WTC11 (cell line): Measurements from ENCODE around the gene PTPRN2. TPM values are rescaled to one million over a fixed set of nuclear protein-coding genes. Genes with fewer than 3 reads are reported as not detected.

Source experiments
- ATAC-seq: fragments of 200-7000 bp; cut with Tn5 transposase; 2 replicates; pipeline ENCODE4 v1.10.0; 2021; ENCODE audit warnings: mild to moderate bottlenecking, moderate library complexity
- CTCF ChIA-PET: fragments of 300-600 bp; sonication (Branson Sonifier 250); formaldehyde crosslinking; loops from one replicate; lab custom pipeline; 2021; ENCODE audit warnings: antibody characterized with exemption; lab: Charles Lee
- POLR2A ChIA-PET: fragments of 350-600 bp; sonication (Branson Sonifier 250); formaldehyde crosslinking; loops from one replicate; lab custom pipeline; 2021; ENCODE audit warnings: antibody characterized with exemption; lab: Charles Lee
- DNase-seq: peaks from one replicate; pipeline ENCODE4 v3.0.0; 2021; ENCODE audit warnings: low spot score
- H3K27ac Mint-ChIP-seq: 2 replicates; pipeline ENCODE4 v1.8.0; 2021; ENCODE audit warnings: mixed read lengths
- H3K27me3 Mint-ChIP-seq: 2 replicates; pipeline ENCODE4 v1.8.0; 2021; ENCODE audit warnings: low read depth, mild to moderate bottlenecking, moderate library complexity, mixed read lengths
- H3K36me3 Mint-ChIP-seq: 2 replicates; pipeline ENCODE4 v1.8.0; 2021; ENCODE audit warnings: mixed read lengths
- H3K4me1 Mint-ChIP-seq: 2 replicates; pipeline ENCODE4 v1.8.0; 2022; ENCODE audit warnings: mixed read lengths
- H3K4me3 Mint-ChIP-seq: 2 replicates; pipeline ENCODE4 v1.8.0; 2021; ENCODE audit warnings: mild to moderate bottlenecking, moderate library complexity, mixed read lengths
- H3K9me3 Mint-ChIP-seq: 2 replicates; pipeline ENCODE4 v1.8.0; 2021; ENCODE audit warnings: mixed read lengths
- FOXK1 ChIP-seq: sonication (generic); formaldehyde crosslinking; IDR thresholded peaks from 2 replicates; pipeline ENCODE4 v1.8.0; 2022; ENCODE audit warnings: mild to moderate bottlenecking, moderate library complexity, missing genetic modification reagents
- GTF2I ChIP-seq: fragments of 250-450 bp; sonication (Bioruptor Pico); conservative IDR thresholded peaks from 2 replicates; pipeline ENCODE4 v1.4.0; 2021; ENCODE audit warnings: mild to moderate bottlenecking
- IRF2 ChIP-seq: sonication (generic); formaldehyde crosslinking; IDR thresholded peaks from 2 replicates; pipeline ENCODE4 v1.8.0; 2022; ENCODE audit warnings: low read depth, missing genetic modification reagents, borderline replicate concordance
- NFATC4 ChIP-seq: fragments of 250-450 bp; sonication (Bioruptor Pico); IDR thresholded peaks from 2 replicates; pipeline ENCODE4 v1.9.0; 2021; ENCODE audit warnings: mild to moderate bottlenecking
- NFYB ChIP-seq: sonication (generic); formaldehyde crosslinking; conservative IDR thresholded peaks from 2 replicates; pipeline ENCODE4 v1.8.0; 2022; ENCODE audit warnings: low read depth, missing genetic modification reagents
- NR3C1 ChIP-seq: sonication (generic); formaldehyde crosslinking; conservative IDR thresholded peaks from 2 replicates; pipeline ENCODE4 v1.8.1; 2023; ENCODE audit warnings: low read depth, mild to moderate bottlenecking, missing genetic modification reagents
- ZNF232 ChIP-seq: sonication (generic); formaldehyde crosslinking; IDR thresholded peaks from 2 replicates; pipeline ENCODE4 v1.8.0; 2022; ENCODE audit warnings: mild to moderate bottlenecking, missing genetic modification reagents
- ZNF416 ChIP-seq: fragments of 250-450 bp; sonication (Bioruptor Pico); IDR thresholded peaks from 2 replicates; pipeline ENCODE4 v1.9.0; 2021; ENCODE audit warnings: mild to moderate bottlenecking, inconsistent platforms
- total RNA-seq: library from RNA; stranded (reverse); gene quantifications from 3 replicates; pipeline ENCODE4 v1.2.3, GENCODE V29; 2021
- TF ChIP-seq, protein P1 (sequence below): fragments of 250-450 bp; sonication (Bioruptor Pico); IDR thresholded peaks from 2 replicates; pipeline ENCODE4 v2.1.2; 2022; ENCODE audit warnings: mild to moderate bottlenecking, moderate library complexity
- TF ChIP-seq, protein P2 (sequence below): fragments of 250-450 bp; sonication (Bioruptor Pico); IDR thresholded peaks from 2 replicates; pipeline ENCODE4 v1.9.0; 2021; ENCODE audit warnings: mild to moderate bottlenecking, borderline replicate concordance
- TF ChIP-seq, protein P3 (sequence below): fragments of 250-450 bp; sonication (Bioruptor Pico); IDR thresholded peaks from 2 replicates; pipeline ENCODE4 v1.9.0; 2021; ENCODE audit warnings: moderate library complexity, mild to moderate bottlenecking, inconsistent platforms, borderline replicate concordance
- TF ChIP-seq, protein P4 (sequence below): sonication (generic); formaldehyde crosslinking; IDR thresholded peaks from 2 replicates; pipeline ENCODE4 v1.8.1; 2023; ENCODE audit warnings: mild to moderate bottlenecking, missing genetic modification reagents, moderate library complexity
- TF ChIP-seq, protein P5 (sequence below): sonication (generic); formaldehyde crosslinking; IDR thresholded peaks from 2 replicates; pipeline ENCODE4 v1.8.1; 2022; ENCODE audit warnings: low read depth, mild to moderate bottlenecking, moderate library complexity, missing genetic modification reagents, borderline replicate concordance
- TF ChIP-seq, protein P6 (sequence below): sonication (generic); formaldehyde crosslinking; IDR thresholded peaks from 2 replicates; pipeline ENCODE4 v1.8.0; 2022; ENCODE audit warnings: mild to moderate bottlenecking, missing genetic modification reagents
- TF ChIP-seq, protein P7 (sequence below): fragments of 250-450 bp; sonication (Bioruptor Pico); IDR thresholded peaks from 2 replicates; pipeline ENCODE4 v1.9.0; 2021; ENCODE audit warnings: mild to moderate bottlenecking

PTPRN2 gene
- total RNA-seq, 1 experiment from 2014 or later: 4.7 TPM

DNA sequence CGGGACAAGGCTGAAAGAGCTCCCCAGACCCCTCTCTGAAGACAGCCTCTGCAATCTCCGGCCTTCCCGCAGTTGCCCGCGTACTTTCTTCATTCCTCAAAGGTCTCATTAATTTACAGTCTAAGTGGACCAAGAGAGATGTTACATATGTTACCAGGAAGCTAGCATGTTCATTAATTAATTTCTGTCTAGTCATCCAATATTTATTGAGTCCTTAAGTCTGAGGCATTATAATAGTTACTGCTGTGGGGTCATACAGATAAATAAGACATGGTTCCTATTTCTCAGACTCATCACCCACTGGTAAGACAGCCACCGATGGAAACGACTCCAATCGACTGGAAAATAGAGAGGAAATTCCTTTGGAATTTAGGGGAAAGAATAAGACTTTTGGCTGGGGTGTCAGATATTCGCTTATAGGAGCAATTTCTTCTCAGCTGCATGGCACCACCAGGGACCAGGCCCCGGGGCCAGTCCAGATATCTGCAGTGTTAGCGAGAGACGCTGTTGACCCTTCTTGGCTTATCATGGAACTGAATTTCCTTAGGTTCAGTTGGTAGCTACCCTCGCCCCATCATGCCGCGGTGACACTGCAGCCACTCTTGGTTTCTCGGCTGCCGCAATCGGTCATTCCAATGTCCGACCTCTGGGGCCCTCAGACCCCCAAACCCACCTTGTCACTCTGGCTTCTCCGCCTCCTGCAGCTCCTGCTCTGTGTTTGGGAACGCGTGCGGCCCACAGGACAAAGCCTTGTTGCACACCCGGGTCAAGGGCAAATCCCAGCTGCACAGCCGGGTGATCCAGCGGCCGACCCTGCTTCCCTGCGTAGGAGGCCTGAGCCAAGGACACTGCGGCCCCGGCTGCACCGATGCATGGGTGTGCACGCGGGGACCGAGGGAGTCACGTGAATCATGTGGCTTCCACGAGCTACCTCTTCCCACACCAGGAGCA lies 867.6 kb downstream of the PTPRN2 start:
- Mint-ChIP-seq H3K27me3 (peaks cover 8% of the 10 kb centered on the region; the same call in 1 of the 2 replicates), H3K36me3 (peaks cover 22% of the 10 kb centered on the region), H3K4me1 (no peaks in the 10 kb centered on the region), H3K9me3 (peaks cover 20% of the 10 kb centered on the region), H3K4me3 (no peak overlapping the region), H3K27ac (no peak overlapping the region)
- POLR2A ChIA-PET: no interaction called here
- DNase-seq (no peak), ATAC-seq (no peak)
- CTCF ChIA-PET: no interaction called here
- TF ChIP-seq, protein P1, sequence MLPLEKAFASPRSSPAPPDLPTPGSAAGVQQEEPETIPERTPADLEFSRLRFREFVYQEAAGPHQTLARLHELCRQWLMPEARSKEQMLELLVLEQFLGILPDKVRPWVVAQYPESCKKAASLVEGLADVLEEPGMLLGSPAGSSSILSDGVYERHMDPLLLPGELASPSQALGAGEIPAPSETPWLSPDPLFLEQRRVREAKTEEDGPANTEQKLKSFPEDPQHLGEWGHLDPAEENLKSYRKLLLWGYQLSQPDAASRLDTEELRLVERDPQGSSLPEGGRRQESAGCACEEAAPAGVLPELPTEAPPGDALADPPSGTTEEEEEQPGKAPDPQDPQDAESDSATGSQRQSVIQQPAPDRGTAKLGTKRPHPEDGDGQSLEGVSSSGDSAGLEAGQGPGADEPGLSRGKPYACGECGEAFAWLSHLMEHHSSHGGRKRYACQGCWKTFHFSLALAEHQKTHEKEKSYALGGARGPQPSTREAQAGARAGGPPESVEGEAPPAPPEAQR (CRISPR knock-in tag): no peak
- TF ChIP-seq ZNF416 (no peak), NFATC4 (CRISPR knock-in tag) (no peak), IRF2 (CRISPR knock-in tag) (no peak), FOXK1 (CRISPR knock-in tag) (no peak)
- TF ChIP-seq, protein P2, sequence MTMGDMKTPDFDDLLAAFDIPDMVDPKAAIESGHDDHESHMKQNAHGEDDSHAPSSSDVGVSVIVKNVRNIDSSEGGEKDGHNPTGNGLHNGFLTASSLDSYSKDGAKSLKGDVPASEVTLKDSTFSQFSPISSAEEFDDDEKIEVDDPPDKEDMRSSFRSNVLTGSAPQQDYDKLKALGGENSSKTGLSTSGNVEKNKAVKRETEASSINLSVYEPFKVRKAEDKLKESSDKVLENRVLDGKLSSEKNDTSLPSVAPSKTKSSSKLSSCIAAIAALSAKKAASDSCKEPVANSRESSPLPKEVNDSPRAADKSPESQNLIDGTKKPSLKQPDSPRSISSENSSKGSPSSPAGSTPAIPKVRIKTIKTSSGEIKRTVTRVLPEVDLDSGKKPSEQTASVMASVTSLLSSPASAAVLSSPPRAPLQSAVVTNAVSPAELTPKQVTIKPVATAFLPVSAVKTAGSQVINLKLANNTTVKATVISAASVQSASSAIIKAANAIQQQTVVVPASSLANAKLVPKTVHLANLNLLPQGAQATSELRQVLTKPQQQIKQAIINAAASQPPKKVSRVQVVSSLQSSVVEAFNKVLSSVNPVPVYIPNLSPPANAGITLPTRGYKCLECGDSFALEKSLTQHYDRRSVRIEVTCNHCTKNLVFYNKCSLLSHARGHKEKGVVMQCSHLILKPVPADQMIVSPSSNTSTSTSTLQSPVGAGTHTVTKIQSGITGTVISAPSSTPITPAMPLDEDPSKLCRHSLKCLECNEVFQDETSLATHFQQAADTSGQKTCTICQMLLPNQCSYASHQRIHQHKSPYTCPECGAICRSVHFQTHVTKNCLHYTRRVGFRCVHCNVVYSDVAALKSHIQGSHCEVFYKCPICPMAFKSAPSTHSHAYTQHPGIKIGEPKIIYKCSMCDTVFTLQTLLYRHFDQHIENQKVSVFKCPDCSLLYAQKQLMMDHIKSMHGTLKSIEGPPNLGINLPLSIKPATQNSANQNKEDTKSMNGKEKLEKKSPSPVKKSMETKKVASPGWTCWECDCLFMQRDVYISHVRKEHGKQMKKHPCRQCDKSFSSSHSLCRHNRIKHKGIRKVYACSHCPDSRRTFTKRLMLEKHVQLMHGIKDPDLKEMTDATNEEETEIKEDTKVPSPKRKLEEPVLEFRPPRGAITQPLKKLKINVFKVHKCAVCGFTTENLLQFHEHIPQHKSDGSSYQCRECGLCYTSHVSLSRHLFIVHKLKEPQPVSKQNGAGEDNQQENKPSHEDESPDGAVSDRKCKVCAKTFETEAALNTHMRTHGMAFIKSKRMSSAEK (CRISPR knock-in tag): no peak
- TF ChIP-seq, protein P3, sequence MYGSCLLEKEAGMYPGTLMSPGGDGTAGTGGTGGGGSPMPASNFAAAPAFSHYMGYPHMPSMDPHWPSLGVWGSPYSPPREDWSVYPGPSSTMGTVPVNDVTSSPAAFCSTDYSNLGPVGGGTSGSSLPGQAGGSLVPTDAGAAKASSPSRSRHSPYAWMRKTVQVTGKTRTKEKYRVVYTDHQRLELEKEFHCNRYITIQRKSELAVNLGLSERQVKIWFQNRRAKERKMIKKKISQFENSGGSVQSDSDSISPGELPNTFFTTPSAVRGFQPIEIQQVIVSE (CRISPR knock-in tag): no peak
- TF ChIP-seq, protein P4, sequence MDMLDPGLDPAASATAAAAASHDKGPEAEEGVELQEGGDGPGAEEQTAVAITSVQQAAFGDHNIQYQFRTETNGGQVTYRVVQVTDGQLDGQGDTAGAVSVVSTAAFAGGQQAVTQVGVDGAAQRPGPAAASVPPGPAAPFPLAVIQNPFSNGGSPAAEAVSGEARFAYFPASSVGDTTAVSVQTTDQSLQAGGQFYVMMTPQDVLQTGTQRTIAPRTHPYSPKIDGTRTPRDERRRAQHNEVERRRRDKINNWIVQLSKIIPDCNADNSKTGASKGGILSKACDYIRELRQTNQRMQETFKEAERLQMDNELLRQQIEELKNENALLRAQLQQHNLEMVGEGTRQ: no peak

DNA sequence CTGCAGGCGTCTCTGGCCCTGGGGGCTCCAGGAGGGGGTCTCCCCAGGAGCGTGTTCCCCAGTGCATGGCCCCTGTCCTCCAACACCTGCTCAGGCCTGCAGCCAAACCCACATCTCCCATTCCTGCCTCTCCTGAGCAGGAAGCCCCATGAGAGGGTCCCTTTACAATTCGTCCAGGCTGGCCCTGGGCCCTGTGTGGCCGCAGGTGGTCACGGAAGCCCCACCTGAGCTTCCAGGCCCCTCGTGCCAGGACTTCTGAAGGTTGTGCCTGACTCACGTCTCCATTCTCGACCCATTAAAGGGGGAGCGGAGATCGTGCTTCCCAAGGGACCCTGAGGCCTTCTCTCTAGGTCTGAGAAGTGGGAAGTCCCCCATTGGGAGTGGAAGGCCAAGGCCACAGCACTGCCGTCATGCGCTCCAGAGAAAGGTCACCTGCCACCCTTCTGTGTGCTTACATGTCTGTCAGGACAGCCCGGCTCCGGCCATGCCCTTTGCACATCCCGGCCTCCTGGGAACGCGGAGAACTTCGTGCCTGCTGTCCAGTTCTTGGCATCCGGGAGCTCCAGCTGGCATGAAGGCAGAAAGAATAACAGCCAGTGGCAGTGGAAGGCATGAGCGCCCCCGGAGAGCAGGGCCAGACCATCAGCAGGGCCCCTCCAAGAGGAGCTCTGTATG lies 868.5 kb downstream of the PTPRN2 start:
- Mint-ChIP-seq H3K27ac (no peak overlapping the region), H3K4me1 (no peaks in the 10 kb centered on the region), H3K9me3 (peaks cover 22% of the 10 kb centered on the region), H3K36me3 (peaks cover 24% of the 10 kb centered on the region), H3K4me3 (no peak overlapping the region), H3K27me3 (peaks cover 4% of the 10 kb centered on the region; the same call in 1 of the 2 replicates)
- ATAC-seq (no peak), DNase-seq (no peak)
- POLR2A ChIA-PET: no interaction called here
- CTCF ChIA-PET: no interaction called here
- no peak for TF ChIP-seq NR3C1 (CRISPR knock-in tag)
- TF ChIP-seq, protein P2 (CRISPR knock-in tag): no peak
- no peak for TF ChIP-seq ZNF232 (CRISPR knock-in tag)
- TF ChIP-seq NFYB (CRISPR knock-in tag): no peak
- TF ChIP-seq, protein P5, sequence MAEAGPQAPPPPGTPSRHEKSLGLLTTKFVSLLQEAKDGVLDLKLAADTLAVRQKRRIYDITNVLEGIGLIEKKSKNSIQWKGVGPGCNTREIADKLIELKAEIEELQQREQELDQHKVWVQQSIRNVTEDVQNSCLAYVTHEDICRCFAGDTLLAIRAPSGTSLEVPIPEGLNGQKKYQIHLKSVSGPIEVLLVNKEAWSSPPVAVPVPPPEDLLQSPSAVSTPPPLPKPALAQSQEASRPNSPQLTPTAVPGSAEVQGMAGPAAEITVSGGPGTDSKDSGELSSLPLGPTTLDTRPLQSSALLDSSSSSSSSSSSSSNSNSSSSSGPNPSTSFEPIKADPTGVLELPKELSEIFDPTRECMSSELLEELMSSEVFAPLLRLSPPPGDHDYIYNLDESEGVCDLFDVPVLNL (CRISPR knock-in tag): no peak
- TF ChIP-seq, protein P6, sequence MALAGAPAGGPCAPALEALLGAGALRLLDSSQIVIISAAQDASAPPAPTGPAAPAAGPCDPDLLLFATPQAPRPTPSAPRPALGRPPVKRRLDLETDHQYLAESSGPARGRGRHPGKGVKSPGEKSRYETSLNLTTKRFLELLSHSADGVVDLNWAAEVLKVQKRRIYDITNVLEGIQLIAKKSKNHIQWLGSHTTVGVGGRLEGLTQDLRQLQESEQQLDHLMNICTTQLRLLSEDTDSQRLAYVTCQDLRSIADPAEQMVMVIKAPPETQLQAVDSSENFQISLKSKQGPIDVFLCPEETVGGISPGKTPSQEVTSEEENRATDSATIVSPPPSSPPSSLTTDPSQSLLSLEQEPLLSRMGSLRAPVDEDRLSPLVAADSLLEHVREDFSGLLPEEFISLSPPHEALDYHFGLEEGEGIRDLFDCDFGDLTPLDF (CRISPR knock-in tag): no peak
- TF ChIP-seq GTF2I (CRISPR knock-in tag): no peak
- TF ChIP-seq, protein P7, sequence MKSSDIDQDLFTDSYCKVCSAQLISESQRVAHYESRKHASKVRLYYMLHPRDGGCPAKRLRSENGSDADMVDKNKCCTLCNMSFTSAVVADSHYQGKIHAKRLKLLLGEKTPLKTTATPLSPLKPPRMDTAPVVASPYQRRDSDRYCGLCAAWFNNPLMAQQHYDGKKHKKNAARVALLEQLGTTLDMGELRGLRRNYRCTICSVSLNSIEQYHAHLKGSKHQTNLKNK: no peak
